GM12878 (cell line): ENCODE measurements around the gene ERC1.

Experiments
- BCLAF1 ChIP-seq: fragments of 450-650 bp; IDR thresholded peaks from 2 replicates; pipeline ENCODE4 v1.6.1; 2017; ENCODE audit warnings: antibody characterized with exemption, mild to moderate bottlenecking, moderate library complexity
- LARP7 ChIP-seq: fragments of 450-650 bp; IDR thresholded peaks from 2 replicates; pipeline ENCODE4 v1.6.1; 2017; ENCODE audit warnings: mild to moderate bottlenecking
- MLLT1 ChIP-seq: fragments of 450-650 bp; IDR thresholded peaks from 2 replicates; pipeline ENCODE4 v1.6.1; 2016; ENCODE audit warnings: mild to moderate bottlenecking
- POLR2A ChIP-seq: IDR thresholded peaks from 2 replicates; pipeline ENCODE4 v1.6.1; 2011; ENCODE audit warnings: low read depth, mild to moderate bottlenecking, low read length
- RFX5 ChIP-seq: IDR thresholded peaks from 2 replicates; pipeline ENCODE4 v1.6.1; 2011; ENCODE audit warnings: low read depth, low read length, improper control_type of control experiment
- SRF ChIP-seq, 2 experiments: IDR thresholded peaks; 2 replicates each; pipeline ENCODE4 v1.6.1; 2011; ENCODE audit warnings: low read depth in 2 of 2, low read length in 2 of 2, mild to moderate bottlenecking in 1 of 2, moderate library complexity in 1 of 2
- TF ChIP-seq, protein P1 (sequence below), 3 experiments: IDR thresholded peaks in 2 of 3; conservative IDR thresholded peaks in 1 of 3; 2 replicates each; pipeline ENCODE4 v1.5.1; 2011; ENCODE audit warnings: low read depth in 3 of 3, low read length in 3 of 3, mild to moderate bottlenecking in 3 of 3, control low read depth in 2 of 3, moderate library complexity in 2 of 3, inconsistent platforms in 1 of 3, mixed read lengths in 1 of 3; ENCODE audit not compliant: control insufficient read depth in 2 of 3, insufficient read depth in 1 of 3; ENCODE audit errors: extremely low read depth in 1 of 3

- TF ChIP-seq POLR2A (no peak), MLLT1 (no peak), BCLAF1 (no peak), LARP7 (no peak), SRF (IDR thresholded peaks at IDR 0.05; ENCODE audit: low read depth in 2 of 2, low read length in 2 of 2) (no peak), RFX5 (no peak)
- TF ChIP-seq, protein P1, sequence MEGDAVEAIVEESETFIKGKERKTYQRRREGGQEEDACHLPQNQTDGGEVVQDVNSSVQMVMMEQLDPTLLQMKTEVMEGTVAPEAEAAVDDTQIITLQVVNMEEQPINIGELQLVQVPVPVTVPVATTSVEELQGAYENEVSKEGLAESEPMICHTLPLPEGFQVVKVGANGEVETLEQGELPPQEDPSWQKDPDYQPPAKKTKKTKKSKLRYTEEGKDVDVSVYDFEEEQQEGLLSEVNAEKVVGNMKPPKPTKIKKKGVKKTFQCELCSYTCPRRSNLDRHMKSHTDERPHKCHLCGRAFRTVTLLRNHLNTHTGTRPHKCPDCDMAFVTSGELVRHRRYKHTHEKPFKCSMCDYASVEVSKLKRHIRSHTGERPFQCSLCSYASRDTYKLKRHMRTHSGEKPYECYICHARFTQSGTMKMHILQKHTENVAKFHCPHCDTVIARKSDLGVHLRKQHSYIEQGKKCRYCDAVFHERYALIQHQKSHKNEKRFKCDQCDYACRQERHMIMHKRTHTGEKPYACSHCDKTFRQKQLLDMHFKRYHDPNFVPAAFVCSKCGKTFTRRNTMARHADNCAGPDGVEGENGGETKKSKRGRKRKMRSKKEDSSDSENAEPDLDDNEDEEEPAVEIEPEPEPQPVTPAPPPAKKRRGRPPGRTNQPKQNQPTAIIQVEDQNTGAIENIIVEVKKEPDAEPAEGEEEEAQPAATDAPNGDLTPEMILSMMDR (IDR thresholded peaks at IDR 0.05 in 2 of 3, conservative IDR thresholded peaks at IDR 0.05 in 1 of 3; ENCODE audit: control insufficient read depth in 2 of 3, extremely low read depth in 1 of 3, insufficient read depth in 1 of 3, low read depth in 3 of 3, low read length in 3 of 3), result no peak
Measured at GRCh38 chr12:1367331-1368291, 376.6 kb downstream of the ERC1 start.
